GM18498 (cell line): ENCODE measurements around the gene GRAPL.
A peak's percentile ranks its signal among the peaks of the same experiment; 100 is the strongest.
"Not testable (repeated sequence)": the region's sequence is repeated elsewhere in the genome, so short reads cannot be mapped to it uniquely, and the experiment has no call there.

Experiments used
- ATAC-seq: cut with Tn5 transposase; IDR thresholded peaks from one replicate; pipeline ENCODE4 v1.9.1; 2021; ENCODE audit warnings: mild to moderate bottlenecking, moderate library complexity; ENCODE audit not compliant: unreplicated experiment

GRAPL gene

GRCh38 chr17:19127148-19127980, at the start of gene GRAPL:
Gene GRAPL (plus strand): TSS chr17:19127589. CDS start chr17:19127620, 31 bp downstream.
- ATAC-seq: peak; percentile 35

- ATAC-seq: not testable (repeated sequence)
Observed at GRCh38 chr17:19088804-19089685, 38.3 kb upstream of the GRAPL start.

DNA sequence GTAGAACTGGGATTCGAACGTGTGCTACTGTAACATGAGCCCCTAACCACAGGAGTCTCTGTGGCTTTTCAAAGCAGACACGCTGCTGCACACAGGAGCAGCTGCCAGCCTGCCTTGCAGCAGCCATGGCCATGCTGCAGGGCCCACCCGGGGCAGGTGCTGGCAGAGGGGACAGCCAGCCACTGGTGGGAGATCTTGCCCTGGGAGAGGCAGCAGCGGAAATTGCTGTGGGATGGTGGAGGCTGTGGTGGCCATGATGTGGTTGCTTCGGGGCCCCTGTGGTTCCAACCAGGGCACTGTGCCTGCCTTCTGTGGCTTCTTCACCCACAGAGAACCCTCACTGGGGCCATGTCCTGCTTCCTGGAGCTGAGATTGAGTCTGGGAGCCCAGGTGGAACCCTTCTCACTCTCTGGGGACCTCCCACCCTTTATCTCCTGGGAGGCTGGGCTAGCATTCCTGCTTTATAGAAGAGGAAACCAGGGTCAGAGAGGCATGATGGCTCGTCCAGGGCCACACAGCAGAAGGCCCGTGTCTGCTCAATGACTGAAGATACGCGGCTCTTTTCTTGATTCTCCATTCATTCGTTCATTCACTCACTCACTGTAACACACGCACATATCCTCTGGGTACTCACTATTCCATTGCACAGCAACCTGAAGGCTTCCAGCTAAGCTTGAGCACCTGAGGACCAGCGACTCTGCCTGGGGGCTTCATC, 37.2 kb upstream of the GRAPL start:
- peak; percentile 53 for ATAC-seq

DNA sequence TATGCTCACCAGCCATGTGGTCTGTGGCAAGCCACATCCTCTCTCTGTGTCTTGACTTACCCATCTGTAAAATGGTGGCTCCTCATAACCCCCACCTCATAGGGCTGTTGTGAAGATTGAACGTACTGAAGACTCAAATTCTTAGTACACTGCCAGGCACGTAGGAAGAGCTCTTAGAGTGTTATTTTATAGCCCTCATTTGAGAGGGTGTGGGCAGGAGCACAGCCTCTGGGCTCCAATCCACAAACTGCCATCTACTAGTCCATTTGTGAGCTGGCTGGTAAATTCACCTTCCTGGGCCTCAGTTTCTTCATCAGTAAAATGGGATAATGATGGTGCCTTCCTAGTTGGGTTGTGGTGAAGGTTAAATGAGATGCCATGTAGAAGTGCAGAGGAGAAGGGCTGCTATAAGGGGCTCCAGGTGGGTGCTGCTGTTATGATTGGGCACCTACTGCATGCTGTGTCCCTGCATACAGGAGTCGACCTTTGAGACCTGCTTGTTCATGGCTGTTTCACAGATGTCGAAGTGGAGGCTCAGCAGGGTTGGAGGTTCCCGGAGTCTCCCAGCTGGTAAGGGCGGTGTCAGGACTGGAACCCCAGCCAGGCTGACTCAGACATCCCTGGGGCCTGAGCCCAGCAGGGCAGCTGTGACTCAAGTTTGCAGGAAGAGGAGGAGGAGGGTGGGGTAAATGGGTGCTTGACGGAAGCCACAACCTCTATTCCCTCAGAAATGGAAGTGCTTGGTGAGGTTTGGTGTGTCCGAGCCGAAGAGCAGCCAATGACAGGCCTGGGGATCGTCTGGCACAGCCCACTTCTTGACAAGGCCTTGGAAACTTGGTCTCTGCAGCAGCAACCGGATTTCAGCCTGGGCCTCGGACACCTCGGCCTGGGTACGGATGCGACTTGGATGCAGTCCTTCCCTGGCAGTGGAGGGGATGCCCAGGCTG, 34.4 kb upstream of the GRAPL start:
- not testable (repeated sequence) for ATAC-seq

DNA sequence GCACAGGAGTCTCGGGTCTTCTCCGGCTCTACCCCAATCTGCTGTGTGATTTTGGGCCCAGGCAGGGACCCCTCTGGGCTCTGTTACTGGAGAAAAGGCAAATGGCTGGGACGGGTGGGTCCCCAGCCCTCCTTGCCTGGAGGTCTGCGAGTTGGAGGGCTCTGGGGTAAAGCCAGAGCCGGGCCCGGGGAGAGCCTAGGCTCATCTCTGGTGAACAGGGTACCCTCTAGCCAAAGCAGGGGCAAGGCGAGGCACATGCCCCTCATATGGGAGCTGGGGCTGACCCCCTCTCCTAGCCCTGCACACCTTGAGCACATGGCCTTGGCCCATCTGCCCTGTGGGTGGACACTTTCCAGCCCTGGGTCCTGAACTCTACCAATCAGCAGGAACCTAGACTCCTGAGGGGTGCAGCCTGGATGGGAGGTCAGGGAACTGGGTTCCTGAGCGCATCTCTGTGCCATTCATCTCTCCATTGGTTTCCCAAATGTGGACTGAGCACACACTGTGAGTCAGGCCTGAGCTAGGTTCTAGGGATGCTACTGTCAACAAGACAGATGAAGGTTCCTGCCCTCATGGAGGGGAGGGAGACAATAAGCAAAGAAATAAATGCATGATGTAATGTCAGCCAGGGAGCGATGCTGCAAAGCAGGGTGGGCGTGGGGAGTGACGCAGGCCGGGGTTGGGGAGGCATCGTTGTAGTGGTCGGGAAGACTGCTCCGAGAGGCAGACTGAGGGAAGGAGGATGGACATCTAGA, 33.5 kb upstream of the GRAPL start:
- ATAC-seq: not testable (repeated sequence)

DNA sequence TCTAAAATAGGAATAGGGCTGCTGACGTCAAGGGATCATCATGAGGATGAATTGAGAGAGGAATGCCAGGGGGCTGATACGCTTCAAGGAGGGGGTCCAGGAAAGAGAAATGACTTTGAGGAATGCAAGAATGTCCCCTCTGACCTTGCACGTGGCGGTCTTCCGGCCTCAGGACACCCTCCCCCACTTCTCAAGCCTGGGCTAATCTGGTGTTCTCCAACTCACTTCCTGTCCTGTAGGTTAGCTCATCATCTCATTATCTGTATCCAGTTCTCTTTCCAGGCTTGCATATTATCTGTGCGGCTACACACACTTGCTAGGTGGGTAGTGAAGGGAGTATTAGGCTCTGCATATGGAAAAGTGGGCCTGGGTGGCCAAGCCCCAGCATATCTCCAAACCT, 18.9 kb upstream of the GRAPL start:
- ATAC-seq: not testable (repeated sequence)

DNA sequence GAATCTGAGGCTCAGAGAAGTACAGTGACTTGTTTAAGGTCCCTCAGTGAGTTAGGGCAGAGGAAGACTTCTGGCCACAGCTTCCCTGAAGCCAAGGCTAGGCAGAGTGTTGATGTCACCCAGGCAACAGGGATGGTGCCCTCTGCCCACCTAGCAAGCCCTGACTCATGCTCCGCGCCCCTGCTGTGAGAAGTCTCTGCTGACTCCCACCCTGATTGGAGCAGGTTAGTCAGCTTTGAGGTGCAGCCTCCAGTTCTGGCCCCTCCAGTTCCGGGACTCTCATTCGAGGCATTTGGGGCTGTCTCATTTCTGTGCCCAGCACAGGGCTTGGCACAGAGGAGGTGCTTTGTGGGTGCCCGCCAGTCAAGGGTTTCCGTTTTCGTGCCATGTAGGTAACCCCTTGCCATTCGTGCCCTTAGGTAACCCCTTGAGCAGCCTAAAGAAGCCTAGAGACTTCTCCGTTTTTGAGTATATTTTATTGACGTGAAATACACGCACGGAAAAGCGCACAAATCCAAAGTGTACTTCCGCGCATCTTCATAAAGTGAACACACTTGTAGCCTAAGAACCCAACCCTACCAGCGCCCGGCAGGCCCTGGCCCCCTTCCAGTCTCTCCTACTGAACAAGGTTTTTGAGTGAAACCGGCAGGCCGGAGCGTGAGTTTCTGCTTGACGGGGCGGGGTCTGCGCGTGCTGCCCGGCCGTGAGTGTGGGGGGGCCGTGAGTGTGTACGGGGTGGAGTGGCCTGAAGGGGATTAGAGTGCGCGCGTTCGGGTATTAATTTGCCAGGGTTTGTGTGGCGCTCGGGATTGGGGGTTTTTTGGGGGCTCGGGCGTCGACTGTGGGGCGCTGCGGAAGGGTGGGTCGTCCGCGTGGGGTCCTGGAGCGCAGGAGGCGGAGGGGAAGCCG, 16.9 kb upstream of the GRAPL start:
- ATAC-seq: peak; percentile 39

GRCh38 chr17:19111111-19111711, 16.2 kb upstream of the GRAPL start:
- peak; percentile 65 for ATAC-seq

GRCh38 chr17:19111801-19112458, 15.5 kb upstream of the GRAPL start:
- not testable (repeated sequence) for ATAC-seq

GRCh38 chr17:19112459-19112826, 14.9 kb upstream of the GRAPL start:
- not testable (repeated sequence) for ATAC-seq

DNA sequence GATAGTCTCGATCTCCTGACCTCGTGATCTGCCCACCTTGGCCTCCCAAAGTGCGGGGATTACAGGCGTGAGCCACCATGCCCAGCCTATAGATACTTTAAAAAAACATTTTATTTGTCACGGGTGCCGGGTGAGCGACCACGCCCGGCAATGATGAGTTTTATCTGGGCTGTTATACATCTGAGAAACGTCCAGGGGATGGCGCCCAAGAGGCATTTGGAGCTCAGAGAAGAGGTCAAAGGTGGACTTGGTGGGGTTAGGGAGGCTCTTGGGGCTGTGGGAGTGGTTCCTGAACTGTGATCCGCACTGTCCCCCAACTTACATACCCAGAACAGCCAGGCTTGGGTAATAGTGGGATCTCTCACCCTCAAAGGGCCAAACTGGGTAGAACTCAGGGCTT, 8.7 kb upstream of the GRAPL start:
- ATAC-seq: not testable (repeated sequence)

GRCh38 chr17:19125289-19125688, 2.1 kb upstream of the GRAPL start:
- not testable (repeated sequence) for ATAC-seq

DNA sequence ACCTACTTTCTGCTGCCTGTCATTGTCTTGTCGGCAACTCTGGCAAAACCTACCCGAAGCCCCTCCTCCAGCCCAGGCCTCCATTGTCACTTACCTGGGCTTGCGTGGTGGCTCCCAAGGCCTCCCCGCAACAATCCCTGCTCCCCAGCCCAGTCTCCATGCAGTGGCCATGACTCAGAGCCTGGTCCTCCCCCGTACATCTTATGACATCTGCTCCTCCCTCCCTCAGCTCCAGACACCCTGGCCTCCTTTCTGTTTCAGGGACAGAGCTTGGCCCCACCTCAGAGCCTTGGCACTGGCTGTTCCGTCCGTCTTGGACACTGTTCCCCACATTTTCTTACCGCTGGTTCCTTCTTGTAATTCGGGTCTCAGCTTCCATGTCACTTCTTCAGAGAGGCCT, 2.1 kb downstream of the GRAPL start:
- not testable (repeated sequence) for ATAC-seq

- ATAC-seq: peak; percentile 28
Observed at GRCh38 chr17:19131108-19131507, 3.7 kb downstream of the GRAPL start.

GRCh38 chr17:19131772-19132171, 4.4 kb downstream of the GRAPL start:
- ATAC-seq: not testable (repeated sequence)

DNA sequence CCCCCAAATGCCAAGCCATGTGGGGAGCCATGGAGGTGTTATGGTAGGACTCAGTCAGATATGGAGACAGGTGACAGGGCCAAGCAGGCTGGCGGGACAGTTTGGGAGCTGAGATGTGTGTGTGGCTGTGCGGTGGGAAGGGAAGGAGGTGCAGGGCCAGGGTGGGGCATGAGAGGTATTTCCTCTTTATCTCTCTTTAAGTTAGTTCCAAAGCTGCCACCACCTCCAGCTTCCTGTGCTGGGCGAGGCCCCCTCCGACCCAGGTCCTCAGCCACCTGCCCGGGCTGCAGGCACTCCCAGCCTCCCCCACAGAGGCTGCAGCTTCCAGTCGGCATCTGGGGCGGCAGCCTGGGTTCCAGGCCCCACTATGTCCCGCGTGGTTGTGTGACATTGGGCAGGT, 6.4 kb downstream of the GRAPL start:
- ATAC-seq: not testable (repeated sequence)

DNA sequence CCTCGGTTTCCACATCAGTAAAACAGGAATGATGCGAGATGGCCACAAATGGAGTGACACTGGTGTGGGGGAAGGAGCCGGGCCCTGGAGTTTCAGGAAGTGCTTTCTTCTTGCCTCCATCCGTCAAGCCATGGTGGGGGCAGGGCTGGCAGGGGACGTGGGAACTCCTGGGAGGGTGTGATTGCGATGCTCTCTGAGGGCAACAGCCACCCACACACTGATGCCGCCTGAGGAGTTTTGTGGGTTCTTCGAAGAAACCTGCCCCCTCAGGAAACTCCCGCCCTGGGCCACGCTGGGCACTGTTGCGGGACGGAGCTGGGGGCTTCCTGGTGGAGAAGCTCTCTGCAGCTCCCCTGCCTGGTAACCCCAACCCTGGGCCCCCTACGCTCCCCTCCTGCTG, 8.0 kb downstream of the GRAPL start:
- not testable (repeated sequence) for ATAC-seq
